NCI-H345 (cell line): ENCODE measurements around the gene TCL1A.
"Not testable (repeated sequence)": the region's sequence is repeated elsewhere in the genome, so short reads cannot be mapped to it uniquely, and the experiment has no call there.

Source experiments
- DNase-seq: peaks from one replicate; lab custom pipeline; 2025; lab: John Stamatoyannopoulos, UW

The TCL1A gene

GRCh38 chr14:95713596-95714371 lies at the start of gene TCL1A:
Gene TCL1A (minus strand): TSS chr14:95714125. CDS start chr14:95714066, 59 bp downstream.
- DNase-seq, result no peak

- not testable (repeated sequence) for DNase-seq
These were observed 49.1 kb upstream of the TCL1A start for GRCh38 chr14:95763032-95763431.

- no peak for DNase-seq
These were observed 47.5 kb upstream of the TCL1A start for GRCh38 chr14:95761436-95761835.

GRCh38 chr14:95760596-95760995 lies 46.7 kb upstream of the TCL1A start:
- DNase-seq, result no peak

- no peak for DNase-seq
These were observed 46.0 kb upstream of the TCL1A start for GRCh38 chr14:95759941-95760340.

GRCh38 chr14:95758331-95758730 lies 44.4 kb upstream of the TCL1A start:
- DNase-seq, result no peak

GRCh38 chr14:95756751-95757150 lies 42.8 kb upstream of the TCL1A start:
- no peak for DNase-seq

- no peak for DNase-seq
These were observed 42.2 kb upstream of the TCL1A start for GRCh38 chr14:95756127-95756526.

- DNase-seq, result no peak
These were observed 27.9 kb upstream of the TCL1A start for GRCh38 chr14:95741781-95742180.

GRCh38 chr14:95741038-95741490 lies 27.1 kb upstream of the TCL1A start:
- peak; percentile 95 for DNase-seq

- DNase-seq, result no peak
These were observed 25.4 kb upstream of the TCL1A start for GRCh38 chr14:95739356-95739755.

- DNase-seq, result no peak
These were observed 19.3 kb upstream of the TCL1A start for GRCh38 chr14:95733212-95733611.

GRCh38 chr14:95730126-95730525 lies 16.2 kb upstream of the TCL1A start:
- DNase-seq, result no peak

GRCh38 chr14:95729402-95730028 lies 15.6 kb upstream of the TCL1A start:
- DNase-seq, result not testable (repeated sequence)

GRCh38 chr14:95727056-95727700 lies 13.3 kb upstream of the TCL1A start:
- DNase-seq, result peak; percentile 77

- DNase-seq, result no peak
These were observed 11.9 kb upstream of the TCL1A start for GRCh38 chr14:95725685-95726336.

GRCh38 chr14:95722525-95723190 lies 8.7 kb upstream of the TCL1A start:
- DNase-seq, result no peak

GRCh38 chr14:95712398-95712797 lies 1.5 kb downstream of the TCL1A start:
- no peak for DNase-seq

- no peak for DNase-seq
These were observed 2.3 kb downstream of the TCL1A start for GRCh38 chr14:95711476-95712176.

- DNase-seq, result no peak
These were observed 3.8 kb downstream of the TCL1A start for GRCh38 chr14:95710106-95710505.

GRCh38 chr14:95707327-95707726 lies 6.6 kb downstream of the TCL1A start:
- DNase-seq, result no peak
